ENCODE results near the gene UBE2Z.

DNA sequence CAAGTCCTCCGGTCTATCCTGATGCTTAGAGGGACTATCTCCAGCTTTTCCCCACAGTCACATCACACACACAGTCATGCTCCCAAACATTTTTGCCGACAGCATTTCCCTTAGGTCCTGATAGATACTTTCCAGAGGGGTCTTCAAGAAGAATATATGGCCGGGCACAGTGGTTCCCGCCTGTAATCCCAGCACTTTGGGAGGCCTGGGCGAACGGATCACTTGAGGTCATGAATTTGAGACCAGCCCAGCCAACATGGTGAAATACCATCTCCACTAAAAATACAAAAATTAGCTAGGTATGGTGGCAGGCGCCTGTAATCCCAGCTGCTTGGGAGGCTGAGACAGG lies 64.5 kb downstream of the UBE2Z start:
- TF ChIP-seq POLR2AphosphoS5 (IDR thresholded peaks at IDR 0.05; ENCODE audit: borderline replicate concordance, low read depth, low read length), result no peak
- TF ChIP-seq EZH2 (IDR thresholded peaks at IDR 0.05), result no peak

Measured in SK-N-MC (cell line).